Epithelial cell of proximal tubule (primary cell): ENCODE measurements around the gene NEGR1. TPM values are rescaled to one million over a fixed set of nuclear protein-coding genes. Genes with fewer than 3 reads are reported as not detected.

Source experiments
- DNase-seq: peaks from one replicate; pipeline ENCODE4 v3.0.0-alpha.2; 2011; ENCODE audit warnings: low read depth
- H3K4me3 ChIP-seq: 2 replicates; pipeline ENCODE4 v1.5.1; 2011; ENCODE audit warnings: low read depth, mild to moderate bottlenecking, low read length
- CTCF ChIP-seq: conservative IDR thresholded peaks from 2 replicates; pipeline ENCODE4 v1.5.1; 2012; ENCODE audit warnings: low read depth, mild to moderate bottlenecking, low read length
- total RNA-seq: library from RNA; depleted of rRNA; stranded (reverse); fragments of >200 nt; gene quantifications from 2 replicates; pipeline ENCODE4 v1.2.3, GENCODE V29; 2015

NEGR1 gene
- total RNA-seq, 1 donor from 2014 or later: 3.1 TPM

GRCh38 chr1:71424536-71424935, 857.8 kb downstream of the NEGR1 start:
- no peak for TF ChIP-seq CTCF
- no peak for DNase-seq
- H3K4me3 ChIP-seq: no peak overlapping the region

DNA sequence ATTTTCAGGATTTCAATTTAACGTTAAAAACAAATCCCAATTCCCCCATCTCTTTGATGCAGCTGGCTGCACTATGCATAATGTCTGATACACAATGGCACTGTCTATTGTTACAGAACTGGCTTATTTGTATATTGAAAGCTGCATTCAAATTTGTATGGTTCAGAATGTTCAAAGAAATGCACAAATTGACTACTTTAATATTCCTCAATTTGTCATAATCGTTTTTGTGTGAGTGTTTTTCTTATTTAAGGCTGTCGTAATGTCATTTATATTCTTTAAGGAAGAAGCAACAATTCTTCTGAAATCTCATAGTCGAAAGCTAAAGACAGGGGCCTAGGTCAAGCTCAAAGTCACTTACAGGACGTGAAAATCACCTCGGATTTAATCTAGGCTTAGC, 860.1 kb downstream of the NEGR1 start:
- TF ChIP-seq CTCF: no peak
- no peak for DNase-seq
- no peak overlapping the region for H3K4me3 ChIP-seq

DNA sequence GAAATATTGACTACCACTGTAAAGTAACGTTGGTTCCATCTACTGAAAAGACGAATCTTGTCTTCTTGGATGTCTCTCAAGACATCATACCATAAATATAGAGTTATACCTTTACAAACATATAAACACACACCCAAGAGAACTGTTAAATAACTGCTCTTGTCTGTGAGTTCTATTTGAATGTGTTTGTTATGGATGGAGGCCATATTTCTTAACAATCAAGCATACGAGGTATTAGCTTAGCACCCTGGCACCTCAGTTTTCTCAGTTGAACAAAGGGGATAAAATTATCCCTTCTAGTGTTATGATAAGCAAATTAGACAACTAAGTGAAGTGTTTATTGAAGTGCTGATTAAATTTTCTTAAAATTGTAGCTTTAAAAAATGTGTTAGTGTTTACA, 864.9 kb downstream of the NEGR1 start:
- TF ChIP-seq CTCF: no peak
- H3K4me3 ChIP-seq: no peak overlapping the region
- no peak for DNase-seq

DNA sequence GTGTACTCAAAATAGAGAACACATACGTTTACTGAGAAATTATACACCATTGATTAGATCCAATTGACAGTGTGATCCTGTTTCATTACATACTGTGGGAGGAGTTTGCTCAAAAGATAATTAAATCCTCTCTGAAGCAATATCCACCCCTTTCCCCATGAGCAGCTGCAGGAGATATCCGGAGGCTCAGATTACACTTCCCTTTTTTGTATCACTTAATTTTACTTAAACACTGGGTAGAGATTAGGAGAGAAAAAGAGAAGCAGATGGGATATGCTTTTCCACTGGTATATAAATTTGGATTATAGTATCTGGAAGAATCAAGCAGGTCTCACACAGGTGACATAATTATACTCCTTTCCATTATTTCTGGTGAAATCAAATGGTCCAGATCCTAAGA, 868.2 kb downstream of the NEGR1 start:
- no peak overlapping the region for H3K4me3 ChIP-seq
- no peak for DNase-seq
- TF ChIP-seq CTCF: no peak

DNA sequence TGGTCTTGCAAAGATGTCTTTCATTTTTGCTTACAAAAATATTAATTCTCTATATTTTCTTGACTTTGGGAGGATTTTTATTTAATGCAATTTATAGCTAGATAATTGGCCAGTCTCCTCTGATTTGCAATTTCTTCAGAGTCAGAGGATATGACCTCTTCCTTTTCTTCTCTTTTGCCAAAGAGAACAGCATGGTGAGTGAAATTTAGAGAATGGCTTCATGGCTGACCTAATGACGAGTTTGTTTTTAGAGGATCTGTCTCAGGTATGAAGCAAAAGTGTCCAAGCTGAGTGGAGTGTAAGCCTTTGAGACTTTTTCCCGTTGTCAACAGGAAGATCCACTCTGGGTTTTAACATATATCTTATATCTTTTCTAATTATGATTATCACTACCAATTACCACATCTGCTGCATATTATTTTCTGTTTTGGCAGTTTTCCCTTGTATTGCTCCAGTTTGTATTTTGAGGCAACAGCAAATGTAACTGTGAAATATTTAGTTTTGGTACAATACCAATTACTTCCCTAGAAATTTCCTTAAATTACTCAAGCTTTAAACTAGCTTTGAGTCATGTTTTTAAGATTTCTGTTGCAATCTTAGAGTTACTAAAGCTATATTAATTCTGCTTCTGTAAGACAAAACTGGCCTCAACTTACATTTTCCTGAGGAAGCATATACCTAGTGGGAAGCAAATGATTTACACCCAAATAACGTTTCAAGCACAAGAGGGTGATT, 868.7 kb downstream of the NEGR1 start:
- H3K4me3 ChIP-seq: no peak overlapping the region
- no peak for DNase-seq
- TF ChIP-seq CTCF: no peak

- H3K4me3 ChIP-seq: no peak overlapping the region
- DNase-seq: no peak
- no peak for TF ChIP-seq CTCF
Observed at GRCh38 chr1:71400050-71400449, 882.3 kb downstream of the NEGR1 start.

DNA sequence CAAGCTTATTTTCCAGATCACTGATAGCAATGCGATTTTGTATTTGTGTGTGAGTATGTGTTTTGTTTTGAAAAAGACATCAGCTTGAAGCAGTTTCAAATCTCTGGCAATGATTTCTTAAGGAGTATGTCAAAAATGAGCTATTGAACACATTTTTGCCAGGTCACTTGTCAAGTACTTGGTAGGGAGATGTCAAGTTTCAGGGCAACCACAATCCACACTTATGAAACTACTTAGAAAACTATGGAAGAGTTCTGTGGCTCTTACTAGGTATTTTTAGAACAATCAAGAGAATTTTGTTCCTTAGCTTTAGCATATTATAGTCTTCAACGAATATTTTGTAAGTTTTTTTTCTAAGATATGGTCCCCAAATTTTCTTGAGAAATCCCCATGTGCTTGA, 882.7 kb downstream of the NEGR1 start:
- no peak for TF ChIP-seq CTCF
- no peak for DNase-seq
- H3K4me3 ChIP-seq: no peak overlapping the region
